22Rv1 (cell line): ENCODE results near the gene ANGEL2.

Source experiments
- ZFX ChIP-seq: fragments of 450-650 bp; IDR thresholded peaks from 2 replicates; pipeline ENCODE4 v1.6.1; 2017; ENCODE audit warnings: antibody characterized with exemption, borderline replicate concordance
- TF ChIP-seq, protein P1 (sequence below): fragments of 450-650 bp; IDR thresholded peaks from 2 replicates; pipeline ENCODE4 v1.5.1; 2017; ENCODE audit warnings: mild to moderate bottlenecking

DNA sequence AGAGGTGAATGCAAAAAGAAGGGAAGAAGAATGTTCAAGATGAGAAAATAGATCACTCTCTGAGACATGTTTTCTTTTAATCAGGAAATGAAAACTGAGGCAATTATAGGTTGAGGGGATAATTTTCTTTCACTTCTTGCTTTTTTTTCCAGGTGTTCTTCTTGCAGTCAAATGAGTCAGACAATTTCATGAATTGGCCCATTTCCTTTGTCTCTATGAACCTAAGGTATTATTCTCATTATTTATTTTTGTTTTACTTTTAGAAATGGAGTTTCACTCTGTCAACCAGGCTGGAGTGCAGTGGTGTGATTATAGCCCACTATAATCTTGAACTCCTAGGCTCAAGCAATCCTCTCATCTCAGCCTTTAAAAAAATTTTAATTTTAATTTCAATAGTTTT lies 68.8 kb downstream of the ANGEL2 start:
- TF ChIP-seq, protein P1, sequence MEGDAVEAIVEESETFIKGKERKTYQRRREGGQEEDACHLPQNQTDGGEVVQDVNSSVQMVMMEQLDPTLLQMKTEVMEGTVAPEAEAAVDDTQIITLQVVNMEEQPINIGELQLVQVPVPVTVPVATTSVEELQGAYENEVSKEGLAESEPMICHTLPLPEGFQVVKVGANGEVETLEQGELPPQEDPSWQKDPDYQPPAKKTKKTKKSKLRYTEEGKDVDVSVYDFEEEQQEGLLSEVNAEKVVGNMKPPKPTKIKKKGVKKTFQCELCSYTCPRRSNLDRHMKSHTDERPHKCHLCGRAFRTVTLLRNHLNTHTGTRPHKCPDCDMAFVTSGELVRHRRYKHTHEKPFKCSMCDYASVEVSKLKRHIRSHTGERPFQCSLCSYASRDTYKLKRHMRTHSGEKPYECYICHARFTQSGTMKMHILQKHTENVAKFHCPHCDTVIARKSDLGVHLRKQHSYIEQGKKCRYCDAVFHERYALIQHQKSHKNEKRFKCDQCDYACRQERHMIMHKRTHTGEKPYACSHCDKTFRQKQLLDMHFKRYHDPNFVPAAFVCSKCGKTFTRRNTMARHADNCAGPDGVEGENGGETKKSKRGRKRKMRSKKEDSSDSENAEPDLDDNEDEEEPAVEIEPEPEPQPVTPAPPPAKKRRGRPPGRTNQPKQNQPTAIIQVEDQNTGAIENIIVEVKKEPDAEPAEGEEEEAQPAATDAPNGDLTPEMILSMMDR: no peak
- TF ChIP-seq ZFX: no peak
